Activated naive CD4-positive, alpha-beta T cell (primary cell): ENCODE data around the gene C2orf92.
A peak's percentile ranks its signal among the peaks of the same experiment; 100 is the strongest.
"Not testable (repeated sequence)": the region's sequence is repeated elsewhere in the genome, so short reads cannot be mapped to it uniquely, and the experiment has no call there.

ENCODE experiments used
- DNase-seq, 4 experiments: peaks; one replicate each; lab custom pipeline; 2025; lab: John Stamatoyannopoulos, UW

Gene C2orf92

DNA sequence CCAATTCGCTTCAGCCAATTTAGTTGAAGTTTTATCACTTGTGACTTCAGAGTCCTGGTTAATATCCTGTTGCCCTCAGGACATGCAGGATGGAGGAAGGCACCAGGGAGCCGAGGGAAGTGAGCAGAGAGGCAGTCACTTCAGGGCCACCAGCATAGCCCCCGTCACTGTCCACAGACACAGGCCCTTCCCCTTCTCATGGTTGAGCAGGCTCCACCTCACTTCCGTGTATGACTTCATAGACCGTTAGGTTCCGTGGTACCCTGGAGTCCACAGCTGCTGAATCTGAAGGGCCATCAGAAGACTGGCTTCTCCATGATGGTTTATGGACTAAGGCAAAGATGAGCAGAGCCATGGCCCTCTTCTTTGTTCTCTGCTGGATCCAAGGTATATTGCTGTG, at the start of gene C2orf92:
Gene C2orf92, plus strand, starts transcription at position 266 of the 400 bp plus-strand sequence. Its CDS starts 76 bp downstream, at position 342.
- no peak for DNase-seq

DNA sequence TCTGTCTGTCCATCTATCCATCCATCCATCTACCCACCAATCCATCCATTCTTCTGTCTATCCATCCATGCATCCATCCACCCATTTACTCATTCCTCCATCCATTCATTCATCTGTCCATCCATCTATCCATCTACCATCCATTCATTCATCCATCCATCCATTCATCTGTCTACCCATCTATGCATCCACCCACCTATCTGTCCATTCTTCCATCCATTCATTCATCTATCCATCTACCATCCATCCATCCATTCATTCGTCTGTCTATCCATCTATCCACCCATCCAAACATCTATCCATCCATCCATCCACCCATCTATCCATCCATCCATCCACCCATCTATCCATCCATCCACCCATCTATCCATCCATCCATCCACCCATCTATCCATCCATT, 49.0 kb upstream of the C2orf92 start:
- not testable (repeated sequence) for DNase-seq

DNA sequence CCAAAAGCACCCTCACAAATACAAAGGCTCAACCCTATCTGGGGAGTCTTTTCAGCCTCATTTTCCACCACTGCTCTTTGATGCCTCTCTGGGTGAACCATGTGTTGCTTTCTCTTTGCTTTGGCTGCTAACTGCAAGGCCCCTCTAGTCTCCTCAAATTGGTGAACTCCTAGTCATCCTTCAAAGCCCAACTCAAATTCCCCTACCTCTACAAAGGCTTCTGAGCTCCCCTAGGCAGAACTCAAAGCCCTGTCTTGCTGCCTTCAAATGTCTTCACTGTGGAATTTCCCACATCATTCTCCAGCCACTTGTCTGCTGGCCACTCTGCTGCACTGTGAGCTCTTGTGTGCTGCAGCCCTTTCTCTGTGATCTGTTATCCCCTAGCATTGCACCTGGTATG, 46.5 kb upstream of the C2orf92 start:
- not testable (repeated sequence) for DNase-seq

DNA sequence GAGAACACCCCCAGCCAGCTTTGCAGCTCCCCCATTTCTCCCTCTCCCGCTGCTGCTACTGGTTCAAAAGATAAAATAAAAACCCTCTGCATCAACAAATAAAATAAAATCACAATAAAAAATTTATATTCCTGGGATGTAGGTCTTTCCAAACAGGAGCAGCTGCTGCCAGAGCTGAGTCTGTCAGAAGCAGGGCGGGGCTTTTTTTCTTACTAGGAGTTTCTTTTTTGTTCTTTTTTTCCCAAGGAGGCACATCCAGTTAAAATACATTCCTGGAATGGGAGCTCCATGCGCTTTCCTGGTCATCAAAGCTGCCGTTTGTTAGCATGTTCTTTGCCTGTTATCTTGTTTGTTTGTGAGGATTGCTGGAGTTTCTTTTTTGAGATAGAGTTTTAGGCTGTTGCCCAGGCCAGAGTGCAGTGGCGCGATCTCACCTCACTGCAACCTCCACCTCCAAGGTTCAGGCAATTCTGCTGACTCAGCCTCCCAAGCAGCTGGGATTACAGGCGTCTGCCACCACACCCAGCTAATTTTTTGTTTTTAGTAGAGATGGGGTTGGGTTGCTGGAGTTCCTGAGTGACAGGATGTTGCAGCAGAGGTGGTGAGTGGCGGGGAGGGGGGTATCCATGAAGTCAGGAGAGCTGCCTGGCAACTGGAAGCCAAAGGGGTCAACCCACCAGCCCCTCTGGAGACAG, 44.0 kb upstream of the C2orf92 start:
- not testable (repeated sequence) for DNase-seq

DNA sequence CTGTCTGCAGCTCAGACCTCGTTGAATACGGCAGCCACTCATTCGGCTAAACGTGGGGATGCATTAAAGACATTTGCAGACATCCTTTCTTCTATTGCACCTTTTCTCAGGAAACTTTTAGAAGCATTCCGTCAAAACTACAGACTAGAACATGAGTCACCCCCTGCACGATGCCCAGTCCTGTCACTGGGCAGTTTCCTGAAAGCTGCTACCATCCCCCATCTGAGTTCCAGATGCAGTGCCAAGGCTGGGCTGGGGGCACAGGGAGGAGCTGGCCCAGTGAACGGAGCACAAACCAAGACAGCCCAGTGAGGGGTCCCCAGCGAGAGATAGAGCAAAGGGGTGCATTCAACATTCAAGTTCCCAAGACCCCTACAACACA, 43.5 kb upstream of the C2orf92 start:
- not testable (repeated sequence) for DNase-seq

DNA sequence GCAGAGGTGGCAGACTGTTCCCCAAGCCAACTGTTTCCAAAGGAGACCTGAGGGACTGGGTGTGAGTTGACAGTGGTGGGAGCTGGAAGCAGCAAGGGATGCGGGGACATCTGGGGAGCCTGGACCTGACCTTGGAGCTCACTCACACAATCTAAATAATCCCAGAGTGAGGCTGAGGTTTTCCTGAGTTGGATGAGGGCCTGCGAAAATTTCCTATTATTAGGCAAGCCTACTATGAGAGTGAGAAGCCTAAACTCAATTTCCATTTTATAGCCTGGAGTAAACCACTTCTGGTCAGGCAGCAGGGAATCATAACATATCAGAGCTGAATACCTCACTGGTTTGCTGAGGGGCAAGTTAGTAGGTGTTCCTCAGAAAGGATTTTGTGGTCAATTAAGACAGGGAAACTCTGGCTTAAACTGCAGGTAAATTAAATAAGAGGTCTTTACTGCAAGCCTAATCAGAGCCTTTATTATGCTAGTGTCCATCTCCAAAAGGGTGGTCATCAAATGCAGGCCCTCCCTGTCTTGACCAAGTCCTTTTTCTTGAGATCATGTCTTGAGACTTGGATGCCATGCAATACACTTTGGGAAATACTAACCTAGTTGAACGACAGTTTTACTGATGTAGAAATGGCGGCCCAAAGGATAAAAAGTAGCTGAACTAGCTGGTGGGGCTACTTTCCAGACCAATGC, 25.3 kb upstream of the C2orf92 start:
- no peak for DNase-seq

DNA sequence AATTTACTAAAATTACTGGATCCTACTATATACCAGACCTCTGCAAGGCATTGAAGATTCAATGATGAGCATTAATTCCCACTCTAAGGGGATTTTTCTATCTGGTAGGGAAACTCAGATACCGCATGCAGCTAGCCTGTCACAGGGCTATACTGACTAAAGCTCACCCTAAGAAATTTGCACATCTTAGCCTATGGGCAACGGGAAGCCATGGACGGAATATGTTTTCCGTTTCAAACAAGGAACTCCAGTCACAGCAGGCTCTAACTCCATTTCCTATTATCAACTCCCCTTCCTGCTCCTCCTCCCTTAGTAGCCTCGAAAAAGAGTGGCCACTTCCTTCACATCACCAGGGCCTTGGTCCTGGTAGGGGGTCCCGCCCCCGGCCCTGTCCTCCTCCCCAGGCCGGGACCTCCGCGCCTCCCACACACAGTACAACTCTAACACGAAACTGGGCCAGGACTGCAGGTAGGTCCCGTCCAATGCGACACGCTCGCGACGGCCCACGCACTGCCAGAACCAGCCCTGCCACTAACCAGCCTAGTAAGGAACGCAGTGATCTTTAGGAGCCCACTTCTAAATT, 24.3 kb upstream of the C2orf92 start:
- DNase-seq = peak in 1 of 4 experiments; percentile 57

DNA sequence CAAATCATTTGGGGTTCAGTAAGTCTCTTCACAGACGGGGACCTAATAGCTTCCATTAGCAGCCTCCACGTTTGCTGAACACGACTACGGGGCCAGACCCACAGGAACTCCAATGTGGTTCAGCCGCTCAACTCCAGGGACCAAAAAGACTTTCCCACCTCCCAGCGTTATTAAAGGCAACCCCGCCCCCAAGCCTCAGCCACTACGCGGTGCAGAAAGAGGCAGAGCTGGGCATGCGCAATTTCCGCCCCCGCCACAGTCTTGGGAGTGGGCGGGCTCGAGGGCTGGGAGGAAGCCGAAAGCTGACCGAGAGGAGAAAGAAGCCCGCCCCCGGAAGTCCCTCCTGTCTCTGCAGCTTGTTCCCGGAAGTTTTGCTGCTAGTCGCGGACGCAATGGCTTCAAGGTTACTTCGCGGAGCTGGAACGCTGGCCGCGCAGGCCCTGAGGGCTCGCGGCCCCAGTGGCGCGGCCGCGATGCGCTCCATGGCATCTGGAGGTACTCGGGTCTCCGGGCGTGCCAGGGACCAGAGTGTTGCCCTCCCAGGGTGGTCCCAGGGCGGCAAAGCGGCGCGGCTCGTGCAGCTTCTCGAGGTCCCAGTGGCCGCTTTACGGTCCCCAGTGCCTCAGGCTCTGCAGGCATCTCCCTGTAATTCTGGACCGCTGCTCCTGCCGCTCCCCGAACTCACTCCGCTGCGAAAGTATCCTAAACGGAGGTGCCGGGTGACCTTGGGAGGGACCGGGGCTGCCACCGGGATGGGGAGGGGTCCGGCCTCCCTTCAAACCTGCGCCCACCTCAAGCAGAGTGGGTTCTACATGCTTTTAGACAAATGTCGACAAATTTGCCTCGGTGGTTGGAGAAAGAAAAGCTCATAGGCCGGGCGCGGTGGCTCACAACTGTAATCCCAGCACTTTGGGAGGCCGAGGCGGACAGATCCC, 23.6 kb upstream of the C2orf92 start, which contains the start of gene COX5B:
Gene COX5B, plus strand, starts transcription at position 368 of the 935 bp plus-strand sequence. Its CDS starts 25 bp downstream, at position 393.
- DNase-seq = peak; percentile 91 to 96 (median 94)

DNA sequence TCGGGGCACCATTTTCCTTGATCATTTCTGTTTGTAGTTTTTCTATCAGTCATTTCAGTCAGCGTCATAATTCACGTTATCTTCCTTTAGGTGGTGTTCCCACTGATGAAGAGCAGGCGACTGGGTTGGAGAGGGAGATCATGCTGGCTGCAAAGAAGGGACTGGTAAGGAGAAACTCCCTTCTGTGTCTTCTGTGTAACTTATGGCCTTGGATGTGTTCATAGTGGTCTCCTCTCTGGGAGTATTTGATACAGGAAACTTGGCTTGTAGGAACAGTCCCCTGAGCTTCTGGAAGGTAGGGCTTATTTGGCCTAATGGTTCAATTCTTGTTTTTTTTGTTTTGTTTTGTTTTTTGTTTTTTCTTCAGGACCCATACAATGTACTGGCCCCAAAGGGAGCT, 22.5 kb upstream of the C2orf92 start:
- no peak for DNase-seq

DNA sequence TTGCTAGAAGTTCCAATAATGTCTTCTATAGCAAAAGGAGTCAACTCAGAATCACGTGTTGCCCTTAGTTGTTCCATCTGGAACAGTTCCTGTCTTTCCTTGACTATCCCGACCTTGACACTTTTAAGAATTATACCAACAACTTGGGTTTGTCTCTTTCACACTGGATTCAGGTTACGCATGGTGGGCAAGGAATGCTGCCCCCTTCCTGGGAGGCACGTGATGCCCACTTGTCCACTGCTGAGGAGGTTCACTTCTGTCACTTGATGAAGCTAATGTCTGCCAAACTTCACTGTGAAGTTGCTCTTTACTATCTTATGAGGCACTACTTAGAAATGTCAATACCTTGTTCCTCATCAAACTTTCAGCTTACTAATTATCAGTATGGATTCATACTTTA, 18.4 kb upstream of the C2orf92 start:
- DNase-seq = no peak

DNA sequence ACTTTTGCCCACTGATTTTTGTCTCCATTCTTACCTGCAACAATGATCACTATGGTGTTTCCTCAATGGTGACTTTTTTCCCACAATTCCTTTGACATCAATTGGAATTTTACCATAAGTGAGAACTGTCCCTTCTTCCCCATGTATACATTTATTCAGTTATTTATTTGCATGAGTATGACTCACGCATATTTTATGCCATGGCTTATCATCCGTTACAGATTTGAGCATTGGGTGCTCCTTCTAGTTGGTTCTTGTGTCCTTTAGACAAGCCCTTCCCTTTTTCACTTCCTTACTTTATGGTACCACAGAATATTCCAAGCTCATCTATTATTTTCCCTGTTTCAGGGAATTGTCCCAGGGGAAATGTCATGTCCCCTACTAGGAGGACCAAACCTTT, 16.0 kb upstream of the C2orf92 start:
- no peak for DNase-seq

DNA sequence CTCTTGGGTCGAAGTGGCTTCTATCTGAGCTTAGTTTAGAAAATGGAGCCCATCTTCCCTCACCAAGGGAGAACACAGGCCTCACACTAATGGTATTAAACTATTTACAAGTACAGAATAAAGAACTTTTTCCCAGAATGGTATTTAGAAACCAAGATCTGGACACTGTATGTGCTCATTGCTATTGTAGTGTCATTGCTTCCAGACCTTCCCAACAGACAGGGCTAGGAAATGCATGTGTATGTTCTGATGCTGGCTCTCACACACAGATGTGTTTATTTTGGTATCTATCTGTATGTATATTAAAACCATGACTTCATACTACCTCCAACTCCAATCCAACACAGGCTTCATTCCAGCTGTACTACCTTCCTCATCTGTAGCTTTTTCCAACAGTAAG, 15.6 kb upstream of the C2orf92 start:
- DNase-seq = no peak

DNA sequence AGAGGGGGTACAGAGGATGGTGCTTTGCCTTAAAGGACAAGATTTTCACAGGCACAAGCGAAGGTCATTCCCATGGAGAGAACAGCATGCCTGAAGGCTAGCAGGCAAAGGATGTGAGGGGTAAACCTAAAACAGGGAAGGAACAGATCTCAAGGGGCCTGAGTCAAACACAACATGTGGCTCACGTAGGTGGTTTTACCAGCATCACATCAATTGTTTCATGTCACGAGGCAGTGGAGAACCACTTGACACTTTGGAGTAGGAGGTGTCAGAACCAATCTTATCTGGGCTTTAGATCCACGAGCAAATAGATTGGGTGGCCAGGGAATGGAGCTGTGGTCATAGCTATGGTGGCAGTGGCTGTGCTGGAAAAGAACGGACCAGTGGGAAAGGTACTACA, 15.2 kb upstream of the C2orf92 start:
- no peak for DNase-seq

DNA sequence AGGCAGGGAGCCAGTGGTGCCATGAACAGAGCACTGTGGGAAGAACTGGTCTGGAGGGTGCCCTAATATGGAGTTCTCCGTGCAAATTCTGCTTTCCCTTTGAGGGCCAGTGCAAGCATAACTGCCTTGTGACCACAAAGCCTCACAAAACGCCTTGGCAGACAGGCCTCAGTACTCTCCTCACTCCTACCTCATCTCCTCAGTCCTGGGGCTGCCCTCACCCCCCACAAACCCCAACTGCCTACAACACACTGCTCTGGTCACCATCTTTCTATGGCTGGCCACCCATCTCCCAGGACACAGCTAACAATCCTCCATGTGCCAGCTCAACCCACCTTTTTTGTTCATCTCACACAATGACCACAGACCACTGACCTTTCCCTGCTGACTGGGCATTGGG, 14.7 kb upstream of the C2orf92 start:
- DNase-seq = no peak

DNA sequence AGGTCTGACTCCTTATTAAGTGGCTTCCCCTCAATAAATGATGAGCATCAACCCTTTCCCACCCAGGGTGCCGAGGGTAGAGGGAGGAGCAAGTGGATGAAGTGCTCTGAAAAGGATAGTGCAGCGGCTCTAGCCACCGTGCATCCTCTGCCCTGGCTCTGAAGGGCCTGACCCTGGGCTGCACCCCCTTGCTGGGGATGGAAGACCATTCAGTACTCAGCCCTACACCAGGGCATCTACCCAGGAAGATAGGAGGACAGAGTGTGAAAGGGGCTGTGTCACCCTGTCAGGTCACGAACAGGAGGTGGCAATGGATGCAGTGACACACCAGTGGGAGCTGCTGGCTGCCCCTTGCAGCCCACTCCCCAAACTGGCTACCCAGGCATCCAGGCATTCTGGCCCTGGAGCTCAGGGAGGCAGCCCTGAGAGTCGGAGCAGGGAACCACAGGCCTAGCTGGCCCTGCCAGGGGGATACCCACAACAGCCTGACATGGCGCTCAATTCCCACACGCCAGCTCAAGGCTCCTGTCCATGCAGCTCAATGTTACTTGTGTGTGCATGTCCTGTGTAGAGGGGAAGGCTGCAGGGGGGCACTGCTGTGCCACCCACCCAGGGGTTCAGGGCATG, 13.3 kb upstream of the C2orf92 start:
- DNase-seq = no peak

DNA sequence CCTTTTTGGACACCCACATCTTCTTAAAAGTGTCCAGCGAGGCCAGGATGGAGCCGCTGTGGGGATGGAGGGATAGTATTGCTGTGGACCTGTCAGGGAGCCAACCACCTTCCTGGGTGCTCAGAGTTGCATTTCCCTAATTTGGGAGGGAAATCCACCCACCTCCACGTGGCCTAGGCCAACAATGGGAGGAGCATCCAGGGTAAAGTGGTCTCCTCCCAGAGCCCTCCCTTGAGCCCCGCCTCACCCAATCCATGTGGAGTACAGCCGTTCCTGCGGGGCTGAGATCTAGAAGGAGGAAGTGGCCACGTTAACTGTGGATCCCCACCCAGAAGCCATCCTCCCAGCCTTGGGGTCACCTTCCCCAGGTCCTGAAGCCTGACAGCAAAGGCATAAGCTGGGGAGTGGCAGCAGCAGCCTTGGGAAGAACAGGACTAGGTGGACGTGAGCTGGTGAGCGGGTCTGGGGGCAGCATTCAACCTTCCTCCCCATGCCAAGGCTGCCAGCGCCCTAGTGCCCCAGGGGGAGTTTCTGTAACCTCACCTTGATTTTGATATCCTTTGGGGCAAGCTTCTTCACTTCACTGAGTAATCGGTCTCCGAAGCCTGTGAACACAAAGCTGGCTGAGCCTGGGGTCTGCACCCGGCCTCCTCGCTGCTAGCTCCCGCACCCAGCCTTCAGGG, 12.5 kb upstream of the C2orf92 start:
- DNase-seq = no peak

DNA sequence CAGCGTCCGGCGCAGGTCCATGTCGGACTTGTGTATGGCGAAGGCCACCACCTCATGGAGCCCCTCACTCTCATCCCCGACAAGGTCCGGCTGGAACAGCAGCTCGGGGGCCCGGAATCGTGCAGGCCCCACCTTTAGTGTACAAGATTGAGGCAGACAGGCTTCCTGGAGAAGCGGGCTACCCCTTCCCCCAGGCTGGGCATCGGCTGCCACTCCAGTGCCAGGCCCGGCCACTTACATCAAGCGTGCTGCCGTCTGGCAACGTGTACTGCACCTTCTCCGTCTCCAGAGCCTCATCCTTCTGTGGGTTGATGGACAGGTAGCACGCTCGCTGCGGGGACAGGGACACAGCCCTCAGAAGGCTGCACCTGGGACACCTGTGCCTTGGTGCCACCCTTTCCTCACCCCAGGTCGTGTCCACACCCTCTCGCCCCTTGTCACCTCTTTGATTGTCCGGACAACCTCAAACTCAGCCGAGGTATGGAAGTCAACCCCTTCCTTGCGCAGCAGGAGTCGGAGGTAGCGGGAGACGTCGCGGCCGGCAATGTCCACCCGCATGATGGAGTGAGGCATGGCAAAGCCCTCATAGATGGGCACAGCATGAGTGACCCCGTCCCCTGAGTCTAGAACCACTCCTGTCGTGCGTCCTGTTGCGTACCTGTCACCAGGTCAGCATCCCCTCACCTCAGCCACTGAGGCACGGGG, 11.4 kb upstream of the C2orf92 start:
- DNase-seq = no peak

DNA sequence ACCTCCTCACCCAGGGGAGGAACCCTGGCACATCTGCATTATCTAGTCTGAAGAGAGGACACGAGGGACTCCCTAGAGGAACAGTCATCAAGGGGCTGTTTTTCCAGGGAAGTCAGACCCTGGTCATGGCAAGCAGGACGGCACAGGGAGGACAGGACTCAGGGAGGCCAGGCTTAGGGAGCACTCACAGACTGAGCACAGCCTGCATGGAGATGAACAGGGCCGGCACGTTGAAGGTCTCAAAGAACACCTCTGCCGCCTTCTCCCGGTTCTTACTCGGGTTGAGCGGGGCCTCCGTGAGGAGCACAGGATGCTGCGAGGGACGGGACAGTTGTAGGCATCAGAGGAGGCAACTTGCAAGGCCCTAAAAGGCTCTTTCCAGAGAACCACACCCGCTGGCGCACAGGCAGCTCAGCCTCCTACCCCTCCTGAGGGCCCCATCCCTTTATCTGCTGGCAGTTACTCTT, 10.8 kb upstream of the C2orf92 start:
- no peak for DNase-seq

DNA sequence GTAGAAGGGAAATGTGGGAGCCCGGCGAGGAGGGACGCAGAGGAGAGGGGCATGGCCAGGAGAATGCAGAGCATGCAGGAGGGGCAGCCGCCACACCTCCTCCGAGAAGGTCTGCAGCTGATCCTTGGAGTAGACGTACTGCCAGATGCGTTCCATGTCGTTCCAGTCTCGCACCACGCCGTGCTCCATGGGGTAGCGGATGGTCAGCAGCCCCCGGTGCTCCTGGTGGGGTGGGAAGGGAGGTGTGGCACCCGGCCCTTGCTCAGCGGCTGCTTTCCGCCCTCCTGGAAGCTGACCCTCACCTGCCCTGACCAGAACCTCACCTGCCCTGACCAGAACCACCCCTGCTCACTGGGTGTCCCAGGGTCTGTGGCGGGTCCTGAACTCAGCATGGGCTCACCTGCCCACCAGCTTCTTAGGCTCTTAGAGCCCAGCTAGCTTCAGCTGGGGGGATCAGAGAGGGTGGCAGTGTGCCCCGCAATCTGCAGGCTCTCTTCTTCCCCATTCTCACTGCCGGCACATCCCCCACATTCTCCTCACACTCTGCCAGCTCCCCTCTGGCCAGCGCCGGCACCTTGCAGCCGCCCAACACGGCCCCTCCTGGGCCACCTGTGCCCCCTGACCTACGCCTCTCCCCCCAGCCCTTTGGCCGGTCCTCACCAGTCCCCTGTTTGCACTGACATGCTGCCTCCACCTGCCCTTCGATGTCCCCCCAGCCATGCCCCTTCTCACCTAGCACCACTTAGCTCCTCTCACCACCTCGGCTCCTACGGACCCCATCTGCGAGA, 10.1 kb upstream of the C2orf92 start:
- DNase-seq = no peak
